HepG2 (cell line): ENCODE data around the gene MIER2.

ENCODE experiments used
- RFX5 ChIP-seq: IDR thresholded peaks from 2 replicates; pipeline ENCODE4 v1.6.1; 2011; ENCODE audit warnings: low read depth, low read length, improper control_type of control experiment
- YY1 ChIP-seq: IDR thresholded peaks from 2 replicates; pipeline ENCODE4 v1.6.1; 2011; ENCODE audit warnings: low read length, low read depth, moderate library complexity, mild to moderate bottlenecking; ENCODE audit not compliant: insufficient read depth, insufficient replicate concordance
- TF ChIP-seq, protein P1 (sequence below): sonication (generic); formaldehyde crosslinking; IDR thresholded peaks from 2 replicates; pipeline ENCODE4 v1.5.0; 2020; ENCODE audit warnings: mild to moderate bottlenecking, missing genetic modification reagents, moderate library complexity

DNA sequence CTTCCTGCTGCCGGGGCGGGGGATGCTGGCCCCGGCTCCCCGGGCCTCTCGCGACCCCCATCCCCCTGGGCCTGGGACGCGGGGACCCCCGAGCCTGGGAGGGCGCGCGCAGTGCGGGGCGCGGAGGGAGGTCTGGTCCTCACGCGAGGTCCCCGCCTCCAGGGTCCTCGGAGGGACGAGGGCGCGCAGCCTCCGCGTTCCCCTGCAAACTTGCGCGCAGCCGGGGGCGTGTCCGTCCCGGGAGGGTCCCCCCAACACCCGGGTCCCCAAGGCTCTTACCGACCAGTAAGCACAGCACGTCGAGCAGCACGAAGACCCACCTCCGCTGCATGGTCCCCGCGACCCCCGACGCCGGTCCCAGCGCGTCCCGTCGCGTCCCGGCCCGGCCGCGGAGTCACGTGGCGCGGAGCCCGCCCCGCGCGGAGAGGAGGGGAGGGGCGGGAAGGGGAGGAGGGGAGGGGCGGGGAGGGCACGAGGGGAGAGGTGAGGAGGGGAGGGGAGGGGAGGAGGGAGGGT lies 53.5 kb downstream of the MIER2 start, which contains the start of gene PLPP2:
- TF ChIP-seq, protein P1, sequence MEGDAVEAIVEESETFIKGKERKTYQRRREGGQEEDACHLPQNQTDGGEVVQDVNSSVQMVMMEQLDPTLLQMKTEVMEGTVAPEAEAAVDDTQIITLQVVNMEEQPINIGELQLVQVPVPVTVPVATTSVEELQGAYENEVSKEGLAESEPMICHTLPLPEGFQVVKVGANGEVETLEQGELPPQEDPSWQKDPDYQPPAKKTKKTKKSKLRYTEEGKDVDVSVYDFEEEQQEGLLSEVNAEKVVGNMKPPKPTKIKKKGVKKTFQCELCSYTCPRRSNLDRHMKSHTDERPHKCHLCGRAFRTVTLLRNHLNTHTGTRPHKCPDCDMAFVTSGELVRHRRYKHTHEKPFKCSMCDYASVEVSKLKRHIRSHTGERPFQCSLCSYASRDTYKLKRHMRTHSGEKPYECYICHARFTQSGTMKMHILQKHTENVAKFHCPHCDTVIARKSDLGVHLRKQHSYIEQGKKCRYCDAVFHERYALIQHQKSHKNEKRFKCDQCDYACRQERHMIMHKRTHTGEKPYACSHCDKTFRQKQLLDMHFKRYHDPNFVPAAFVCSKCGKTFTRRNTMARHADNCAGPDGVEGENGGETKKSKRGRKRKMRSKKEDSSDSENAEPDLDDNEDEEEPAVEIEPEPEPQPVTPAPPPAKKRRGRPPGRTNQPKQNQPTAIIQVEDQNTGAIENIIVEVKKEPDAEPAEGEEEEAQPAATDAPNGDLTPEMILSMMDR (CRISPR knock-in tag) = no peak
- TF ChIP-seq YY1 (no peak), RFX5 (no peak)
